ENCODE results near the gene EDA. TPM values are rescaled to one million over a fixed set of nuclear protein-coding genes. Genes with fewer than 3 reads are reported as not detected.
A peak's percentile ranks its signal among the peaks of the same experiment; 100 is the strongest.

Gene EDA
- total RNA-seq, 4 donors from 2014 or later: 6.2 to 27.0 (median 14.2) TPM

Small RNA genes lying within 50 kb of the gene (microRNA-seq; reads per million reads assigned to microRNA genes)
- gene MIR676: 16.8 reads per million, percentile 34 among the genes with 10 or more reads in this experiment

Small RNA genes lying within 50 kb of the gene (small RNA-seq; reads per million reads assigned to genes)
- gene MIR676 (not detected), gene RF00012 (not detected)

Other genes starting within 250 kb of the EDA start
- 10 to 100 TPM in 3 of 4 donors, 1 to 10 TPM in 1; 2.8 to 26.1 (median 19.5) TPM for gene NALF2, start 111.8 kb upstream of the EDA start, total RNA-seq

All from thyroid gland (tissue), 4 donors.